Stimulated activated CD8-positive, alpha-beta memory T cell treated with anti-CD3 and anti-CD28 coated beads, Interleukin-4, amount 100 ng/mL, for 4 hours (primary cell): ENCODE measurements around the gene CKAP4.

Source experiments
- DNase-seq, 2 donors: peaks; one replicate each; pipeline ENCODE4 v3.0.0-alpha.2; 2020; ENCODE audit warnings: low read depth in 2 of 2, low spot score in 1 of 2

The CKAP4 gene

GRCh38 chr12:106275458-106275857, 27.6 kb upstream of the CKAP4 start:
- no peak for DNase-seq

GRCh38 chr12:106274575-106275121, 26.8 kb upstream of the CKAP4 start:
- DNase-seq, result no peak

GRCh38 chr12:106274012-106274411, 26.2 kb upstream of the CKAP4 start:
- DNase-seq, result no peak

- no peak for DNase-seq
Observed at GRCh38 chr12:106273491-106273890, 25.7 kb upstream of the CKAP4 start.

- no peak for DNase-seq
Observed at GRCh38 chr12:106271575-106272505, 24.0 kb upstream of the CKAP4 start.

GRCh38 chr12:106269150-106269771, 21.4 kb upstream of the CKAP4 start:
- no peak for DNase-seq

- DNase-seq, result no peak
Observed at GRCh38 chr12:106267535-106267934, 19.7 kb upstream of the CKAP4 start.

- DNase-seq, result no peak
Observed at GRCh38 chr12:106265116-106265515, 17.3 kb upstream of the CKAP4 start.

- no peak for DNase-seq
Observed at GRCh38 chr12:106258935-106259334, 11.1 kb upstream of the CKAP4 start.

GRCh38 chr12:106258226-106258625, 10.4 kb upstream of the CKAP4 start:
- DNase-seq, result no peak

GRCh38 chr12:106256524-106256923, 8.7 kb upstream of the CKAP4 start:
- no peak for DNase-seq

- DNase-seq, result no peak
Observed at GRCh38 chr12:106255952-106256351, 8.1 kb upstream of the CKAP4 start.

GRCh38 chr12:106255493-106255892, 7.7 kb upstream of the CKAP4 start:
- DNase-seq, result no peak

GRCh38 chr12:106254724-106255123, 6.9 kb upstream of the CKAP4 start:
- no peak for DNase-seq

- DNase-seq, result no peak
Observed at GRCh38 chr12:106251631-106252455, 4.0 kb upstream of the CKAP4 start.

- DNase-seq, result no peak
Observed at GRCh38 chr12:106249411-106250135, 1.8 kb upstream of the CKAP4 start.

GRCh38 chr12:106248846-106249371, 1.1 kb upstream of the CKAP4 start:
- DNase-seq, result no peak

- DNase-seq, result no peak
Observed at GRCh38 chr12:106248312-106248845, 559 bp upstream of the CKAP4 start.

GRCh38 chr12:106246891-106247673, 738 bp downstream of the CKAP4 start:
- DNase-seq, result no peak
